Hematopoietic multipotent progenitor cell treated with erythropoietin and hydrocortisone succinate and interleukin-3 and kit ligand, for 17 days (in vitro differentiated cells): Measurements from ENCODE around the gene KIFC3.
"Not testable (repeated sequence)": the region's sequence is repeated elsewhere in the genome, so short reads cannot be mapped to it uniquely, and the experiment has no call there.

Source experiments
- DNase-seq: peaks from one replicate; pipeline ENCODE4 v3.0.0-alpha.2; 2015; ENCODE audit warnings: low spot score

KIFC3 gene

DNA sequence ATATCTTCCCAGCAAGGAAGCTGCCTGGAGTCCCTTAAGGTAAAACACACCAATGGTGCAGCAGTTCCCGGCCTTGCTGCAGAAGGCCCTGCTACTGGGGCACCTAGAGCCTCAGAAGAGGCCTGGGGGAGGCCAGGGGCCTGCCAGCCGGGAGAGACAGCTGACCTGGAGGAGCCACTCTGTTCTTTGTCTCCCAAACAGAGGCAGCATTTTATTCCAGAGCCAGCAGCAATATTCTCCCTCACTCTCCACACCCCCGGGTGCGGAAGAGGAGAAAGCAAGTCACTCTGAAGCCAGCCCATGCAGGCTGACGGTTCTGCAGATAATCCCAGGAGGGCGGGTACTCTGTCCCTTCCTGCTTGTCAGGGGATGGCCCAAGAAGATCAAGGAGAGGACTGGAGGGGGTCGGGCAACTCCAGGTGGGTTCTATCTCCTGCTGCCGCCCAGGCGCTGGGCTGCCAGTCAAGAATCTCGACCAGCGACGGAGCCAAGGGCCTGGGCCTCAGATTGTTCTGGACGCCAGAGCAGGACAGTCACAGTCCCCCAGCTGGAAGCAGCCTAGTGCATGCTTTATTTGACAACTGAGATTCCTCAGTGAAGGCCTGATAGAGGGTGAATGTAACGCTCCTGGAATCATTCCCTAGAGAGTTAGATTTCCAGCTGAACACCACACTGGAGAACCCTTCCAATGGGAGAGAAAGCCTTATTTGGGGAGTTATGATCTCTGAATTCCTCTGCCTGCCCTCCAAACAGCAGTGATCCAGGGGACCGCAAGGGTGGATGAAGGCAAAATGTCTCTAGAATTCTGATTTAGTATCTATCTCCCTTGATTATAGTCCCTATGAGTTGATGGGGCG is 1.1 kb upstream of the KIFC3 start:
- no peak for DNase-seq

DNA sequence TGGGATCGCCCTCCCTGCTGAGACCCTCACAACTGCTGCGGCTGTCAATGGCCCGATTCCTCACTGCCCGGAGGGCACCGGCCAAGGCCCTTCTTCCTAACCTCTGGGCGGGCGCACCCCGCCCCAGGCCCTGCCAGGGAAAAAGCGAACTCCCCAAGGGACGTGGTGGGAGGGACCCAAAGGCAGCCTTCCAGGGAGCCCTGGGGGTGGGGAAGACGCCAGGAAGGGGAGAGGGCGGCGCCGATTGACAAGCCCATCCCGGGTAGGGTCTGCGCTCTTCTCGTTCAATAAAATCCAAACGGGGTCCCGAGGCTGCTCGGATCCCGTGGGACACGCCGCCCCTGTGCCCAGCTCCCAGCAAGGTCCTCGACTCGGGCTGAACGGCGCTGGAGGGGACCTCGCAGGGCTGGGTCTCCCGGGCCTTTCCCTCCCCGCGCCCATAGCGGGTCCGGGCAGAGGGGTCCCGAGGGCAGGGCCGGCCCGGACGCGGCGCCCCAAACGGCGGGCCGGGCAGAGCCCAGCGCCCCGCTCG is 416 bp downstream of the KIFC3 start:
- no peak for DNase-seq

DNA sequence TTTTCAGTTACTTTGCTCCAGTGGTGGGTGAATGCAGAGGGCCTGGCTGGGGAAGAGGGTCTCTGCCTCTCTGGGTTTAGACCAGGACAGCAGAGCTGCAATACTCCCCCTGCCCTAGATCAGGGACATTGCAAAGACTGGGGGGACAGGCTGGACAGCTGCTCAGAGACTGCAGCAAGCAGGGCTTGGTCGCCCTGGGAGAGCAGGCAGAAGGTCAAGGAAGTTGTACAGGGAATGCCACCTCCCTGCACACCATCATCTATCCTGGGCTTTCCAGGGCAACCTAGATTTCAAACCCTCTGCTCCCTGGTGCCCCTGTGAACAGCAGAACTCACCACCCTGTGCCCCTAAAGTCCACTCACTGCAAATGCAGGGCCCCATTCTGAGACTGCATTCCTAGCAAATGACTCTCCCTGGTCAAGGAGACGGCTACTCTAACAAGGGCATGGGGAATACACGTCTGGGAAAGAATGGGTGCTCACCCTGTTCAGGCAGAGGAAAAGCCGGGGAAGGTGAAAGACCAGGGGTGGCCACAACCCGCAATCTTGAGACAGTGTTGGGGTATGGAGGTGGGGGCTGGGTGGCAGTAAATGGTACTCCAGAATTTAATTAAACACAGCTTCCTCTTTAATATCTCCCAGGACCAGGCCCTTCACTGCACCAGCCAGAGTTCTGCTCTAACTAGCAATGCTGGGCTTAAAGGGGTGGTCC is 1.0 kb downstream of the KIFC3 start:
- no peak for DNase-seq

DNA sequence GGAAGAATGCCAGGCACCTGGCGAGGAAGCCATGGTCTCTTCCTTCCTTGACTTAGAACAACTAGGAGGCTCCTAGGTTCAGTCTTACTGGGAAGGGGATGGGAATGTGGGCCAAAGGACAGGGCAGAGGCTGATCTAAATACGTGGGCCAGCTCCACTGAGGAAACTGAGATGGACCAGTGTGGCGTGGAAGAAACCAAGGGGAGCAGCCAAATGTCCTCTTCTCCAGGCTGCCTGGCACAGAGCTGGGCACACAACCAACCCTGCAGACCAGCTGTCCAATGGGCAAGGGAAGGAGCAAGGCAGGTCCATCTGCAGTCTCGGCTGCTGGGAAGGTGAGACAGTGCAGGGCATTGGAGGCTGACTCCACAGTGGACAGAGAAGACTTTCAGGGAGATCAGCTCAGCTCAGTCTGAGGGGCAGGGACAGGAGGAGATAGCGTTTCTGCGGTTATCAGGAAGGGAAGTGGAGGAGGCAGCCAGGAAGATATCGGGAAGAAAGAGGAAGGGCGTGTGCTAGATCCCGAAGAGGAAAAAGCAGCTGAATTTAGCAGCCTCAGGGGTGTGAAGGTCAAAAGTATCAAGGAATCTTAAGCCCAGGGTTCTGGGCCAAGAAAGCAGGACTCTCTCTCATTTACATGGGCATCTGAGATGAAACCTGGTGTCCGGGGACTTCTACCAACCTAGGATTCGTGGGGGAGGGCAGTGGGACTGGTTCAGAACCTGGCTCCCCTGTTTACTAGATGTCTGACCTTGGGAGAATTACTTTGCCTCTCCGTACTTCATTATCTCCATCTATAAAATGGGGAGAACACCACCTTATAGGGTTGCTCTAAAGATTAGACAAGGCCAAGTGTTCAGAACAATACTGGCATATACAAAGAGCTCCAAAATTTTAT is 1.8 kb downstream of the KIFC3 start:
- DNase-seq, result no peak

DNA sequence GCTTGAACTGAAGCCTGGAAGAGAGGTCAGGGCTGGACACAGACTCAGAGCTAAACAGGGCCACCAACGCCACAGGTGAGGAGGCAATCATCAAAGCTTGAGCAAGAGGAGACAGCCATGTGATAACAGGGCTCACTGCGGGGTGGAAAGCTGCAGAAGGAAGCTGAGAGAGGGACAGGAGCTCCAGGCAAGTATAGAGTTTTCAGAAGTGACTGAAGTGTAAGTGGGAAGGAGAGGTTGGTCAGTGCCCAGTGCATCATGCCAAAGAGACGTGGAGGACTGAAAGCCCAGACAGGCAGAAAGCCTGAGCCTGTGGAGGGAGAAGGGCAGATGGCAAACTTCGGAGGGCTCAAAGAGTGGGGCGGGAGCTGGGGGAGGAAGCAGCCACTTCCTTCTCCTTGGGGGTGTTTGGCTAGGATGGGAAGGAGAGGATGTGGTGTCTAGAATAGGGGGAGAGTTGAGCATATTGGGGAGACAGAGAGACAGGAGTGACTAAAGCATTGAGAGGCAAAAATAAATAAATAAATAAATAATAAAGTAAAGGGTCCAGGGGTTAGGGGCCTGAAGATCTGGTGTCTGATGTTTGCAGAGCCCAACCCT is 2.6 kb downstream of the KIFC3 start:
- DNase-seq, result no peak

DNA sequence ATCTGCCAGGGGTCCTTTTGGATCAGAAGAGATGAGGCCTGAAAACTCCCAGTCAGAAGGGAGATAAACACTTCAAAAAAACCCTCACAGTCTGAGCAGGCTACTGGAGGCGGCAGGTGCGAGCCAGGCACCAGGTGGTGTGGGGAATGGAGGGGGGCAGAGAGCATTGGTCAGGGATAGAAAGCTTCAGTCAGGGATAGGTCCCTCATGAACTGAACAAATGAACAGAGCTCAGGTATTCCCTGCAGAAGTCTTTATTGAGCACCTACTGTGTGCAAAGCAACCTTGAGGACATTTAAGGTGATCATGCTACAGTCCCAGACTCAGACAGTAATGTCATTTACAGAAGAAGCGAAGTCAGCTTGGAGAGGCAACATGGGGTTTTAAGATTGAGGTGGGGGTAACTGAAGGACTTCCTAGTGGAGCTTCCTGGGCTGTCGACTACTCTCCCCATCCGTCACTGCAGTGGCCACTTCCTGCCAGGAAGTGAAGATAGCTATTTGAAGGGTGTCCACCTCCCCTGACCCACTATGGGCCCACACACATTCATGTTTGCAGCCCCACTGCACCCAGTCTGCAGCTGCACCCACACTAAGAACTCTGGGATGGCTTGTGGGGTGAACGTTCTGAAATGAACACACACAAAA is 3.2 kb downstream of the KIFC3 start:
- DNase-seq, result no peak

DNA sequence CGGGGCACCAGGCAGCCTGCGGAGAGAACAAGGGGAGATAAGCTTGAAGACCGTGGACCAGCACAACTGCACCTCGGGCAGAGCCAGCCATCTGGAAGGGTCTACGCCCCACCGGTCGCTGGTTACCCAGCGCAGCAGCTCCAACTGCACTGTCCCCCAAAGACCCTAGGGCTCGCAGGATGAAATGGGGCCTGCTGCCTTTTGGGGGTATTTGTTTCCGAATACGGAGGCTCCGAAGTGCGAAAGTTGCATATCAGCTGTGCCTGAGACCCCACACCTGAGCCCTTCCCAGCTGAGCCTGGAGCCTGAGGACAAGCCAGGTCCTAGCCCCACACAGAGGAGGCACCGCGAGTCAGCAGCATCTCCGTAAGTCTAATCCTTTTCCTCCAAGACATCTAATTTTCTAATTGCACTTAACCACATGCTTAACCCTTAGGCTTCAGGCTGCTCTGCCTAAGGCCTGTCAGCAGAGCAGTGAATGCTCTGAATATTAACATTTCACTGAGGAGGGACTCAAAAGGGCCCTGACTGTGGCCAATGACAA is 4.0 kb downstream of the KIFC3 start:
- DNase-seq, result no peak

DNA sequence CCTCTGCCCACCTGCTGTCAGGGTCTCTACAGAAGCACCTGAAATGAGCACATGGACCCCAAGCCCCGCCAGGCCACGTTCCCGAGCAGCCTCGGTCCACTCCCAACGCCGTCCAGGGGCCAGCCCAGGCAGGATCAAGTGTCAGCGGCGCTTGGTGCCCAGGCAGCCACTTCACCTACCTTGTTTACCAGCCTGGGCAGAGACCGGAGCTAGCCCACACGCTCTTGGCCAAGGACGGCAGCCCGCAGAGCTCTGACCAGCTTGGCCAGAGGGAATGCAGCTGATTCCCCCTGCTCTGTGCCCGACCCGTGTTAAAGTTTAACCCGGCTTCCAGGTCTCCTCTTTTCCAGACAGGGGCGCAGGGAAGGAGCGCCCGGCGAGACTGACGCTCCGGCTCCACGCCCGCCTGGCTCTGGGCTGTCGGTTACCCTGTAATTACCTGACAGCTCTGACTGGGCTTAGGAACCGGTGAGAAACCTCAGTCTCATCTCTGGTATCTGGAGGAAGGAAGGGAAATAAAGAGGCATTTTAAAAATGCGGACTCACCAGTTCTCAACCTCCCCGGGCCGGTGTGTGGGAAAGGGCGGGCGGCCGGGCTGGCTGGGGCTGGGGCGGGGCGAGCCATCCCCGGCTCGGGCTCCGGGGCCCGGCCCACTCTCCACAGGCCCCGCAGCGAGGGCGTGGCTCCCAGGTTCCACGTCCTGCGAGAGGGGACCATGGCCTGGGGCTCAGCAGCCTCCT is 4.6 kb downstream of the KIFC3 start:
- no peak for DNase-seq

DNA sequence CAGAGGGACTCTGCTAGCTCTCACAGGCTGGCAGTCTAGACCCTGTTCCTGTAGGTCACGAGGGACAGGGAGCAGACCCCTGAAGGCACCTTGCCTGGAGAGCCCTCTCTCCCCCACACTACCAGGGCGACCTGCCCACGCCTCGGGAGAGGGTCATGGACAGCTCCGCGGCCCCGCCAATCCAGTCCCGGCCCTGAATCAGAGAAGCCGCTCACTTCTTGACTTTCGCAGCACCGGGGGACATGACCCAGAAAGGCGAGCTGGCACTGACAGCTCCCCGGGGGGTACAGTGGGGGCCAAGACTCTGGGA is 5.1 kb downstream of the KIFC3 start:
- DNase-seq, result no peak

DNA sequence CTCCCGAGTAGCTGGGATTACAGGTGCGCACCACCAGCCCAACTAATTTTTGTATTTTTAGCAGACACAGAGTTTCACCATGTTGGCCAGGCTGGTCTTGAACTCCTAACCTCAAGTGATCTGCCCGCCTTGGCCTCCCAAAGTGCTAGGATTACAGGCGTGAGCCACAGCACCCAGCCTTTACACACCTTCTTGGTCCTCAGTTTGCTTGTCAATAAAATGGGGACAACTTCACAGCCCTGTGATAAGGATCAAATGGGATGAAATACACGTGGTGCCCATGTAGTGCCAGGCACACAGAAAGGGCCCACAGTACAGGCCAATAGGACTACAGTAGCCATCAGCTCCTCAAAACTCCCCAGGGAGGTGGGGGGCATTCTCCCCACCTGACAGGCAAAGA is 6.3 kb downstream of the KIFC3 start:
- DNase-seq, result not testable (repeated sequence)

DNA sequence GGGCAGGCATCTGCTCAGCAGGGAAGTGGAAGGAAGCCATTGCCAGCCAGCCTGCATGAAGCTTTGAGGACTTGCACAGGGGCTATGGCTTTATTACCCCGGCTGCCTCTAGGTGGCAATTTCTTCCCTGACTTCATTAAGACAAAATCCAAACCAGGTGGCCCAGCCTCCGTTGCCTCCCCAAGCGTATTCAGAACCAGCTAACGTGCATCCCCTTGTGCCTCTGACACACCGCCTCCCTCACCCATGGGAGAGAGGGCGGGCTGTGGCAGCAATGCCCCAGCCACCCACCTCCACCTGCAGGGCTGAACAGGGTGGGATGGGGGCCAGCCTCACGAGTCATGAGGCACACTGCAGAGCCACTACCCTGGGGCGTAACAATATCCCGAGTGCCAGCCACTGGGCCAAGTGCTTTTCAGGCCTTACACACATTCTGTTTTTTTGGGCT is 6.8 kb downstream of the KIFC3 start:
- DNase-seq, result peak; percentile 43

DNA sequence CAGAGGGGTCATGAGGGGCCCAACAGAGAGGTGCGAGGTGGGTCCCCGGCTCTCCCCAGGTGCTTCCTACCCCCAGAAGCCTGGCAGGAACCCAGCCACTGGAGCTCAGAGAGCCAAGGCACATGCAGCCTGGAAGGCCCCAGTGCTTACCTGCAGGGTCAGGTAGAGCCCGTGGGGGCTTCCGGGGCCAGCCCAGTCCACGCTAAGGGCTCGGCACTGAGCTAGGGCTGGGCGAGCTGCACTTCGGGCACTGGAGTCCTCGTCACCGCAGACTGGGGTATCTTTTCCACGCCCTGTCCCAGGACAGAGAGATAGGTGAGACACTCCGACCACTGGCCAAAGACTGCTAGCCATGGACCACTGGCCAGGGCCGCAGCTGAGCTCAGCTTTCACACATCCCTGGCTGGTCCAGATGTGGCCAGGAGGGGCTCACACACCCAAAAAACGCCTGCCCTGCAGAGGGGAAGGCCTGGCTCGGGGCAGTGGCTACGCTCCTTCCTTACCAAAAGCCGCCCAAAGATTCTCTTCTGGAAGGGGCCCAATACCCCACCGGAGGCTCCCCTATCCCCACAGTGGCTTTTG is 7.4 kb downstream of the KIFC3 start:
- DNase-seq, result no peak

DNA sequence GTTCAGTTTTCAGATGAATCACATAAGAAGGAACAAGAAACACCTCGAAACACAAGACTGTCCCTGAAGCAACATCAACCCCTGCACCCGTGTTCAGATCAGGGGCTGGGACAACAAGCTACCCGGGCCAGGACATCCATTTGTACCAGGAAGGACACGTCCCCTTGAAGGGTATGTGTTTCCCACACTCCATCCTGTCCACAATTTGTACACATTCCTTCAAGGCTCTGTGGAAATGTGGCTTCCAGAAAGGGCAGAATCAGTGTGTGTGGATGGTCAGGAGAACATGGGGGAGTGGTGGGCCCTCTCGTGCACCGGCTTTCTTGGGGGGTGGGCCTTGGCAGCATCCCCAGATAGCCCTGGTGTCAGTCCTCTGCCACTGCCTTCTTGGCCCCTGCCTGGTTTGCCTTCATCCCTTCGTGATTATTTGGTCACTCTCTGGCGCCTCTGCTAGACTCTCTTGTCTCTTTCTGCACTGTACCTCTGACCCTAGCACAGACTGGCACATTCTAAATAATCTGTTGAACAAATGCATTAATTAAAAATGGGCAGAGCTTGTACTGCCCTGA is 10.3 kb downstream of the KIFC3 start:
- DNase-seq, result no peak

DNA sequence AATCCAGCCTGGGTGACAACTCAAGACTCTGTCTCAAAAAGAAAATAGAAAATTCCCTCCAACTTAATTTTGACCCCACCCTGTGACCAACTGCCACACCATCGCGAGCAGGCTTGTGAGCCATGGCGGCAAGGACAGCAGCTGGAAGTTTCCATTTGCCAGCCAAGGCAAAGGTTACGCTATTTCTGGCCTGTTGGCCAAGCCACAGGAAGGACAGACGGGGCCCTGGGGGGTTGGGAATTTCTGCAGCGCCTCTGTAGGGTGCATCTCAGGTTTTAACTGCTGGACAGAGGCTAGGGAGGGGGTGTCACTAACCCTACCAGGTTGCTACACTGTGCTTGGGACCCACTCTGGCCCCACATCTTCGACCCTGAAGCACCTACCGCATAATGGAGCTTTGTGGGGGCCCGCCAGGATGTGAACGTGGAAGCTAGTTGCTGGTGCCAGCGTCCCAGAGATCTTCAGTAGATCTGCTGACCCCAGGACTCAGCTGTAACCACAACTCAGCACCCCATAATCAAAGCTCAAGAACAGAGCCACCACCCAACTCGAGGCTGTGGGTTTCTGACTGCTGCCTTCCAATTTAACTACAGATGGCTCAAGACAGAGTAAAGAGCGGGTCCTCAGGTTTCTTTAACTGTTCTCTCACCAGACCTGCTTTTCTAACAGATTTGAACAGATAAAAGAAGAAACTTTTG is 10.9 kb downstream of the KIFC3 start:
- no peak for DNase-seq

DNA sequence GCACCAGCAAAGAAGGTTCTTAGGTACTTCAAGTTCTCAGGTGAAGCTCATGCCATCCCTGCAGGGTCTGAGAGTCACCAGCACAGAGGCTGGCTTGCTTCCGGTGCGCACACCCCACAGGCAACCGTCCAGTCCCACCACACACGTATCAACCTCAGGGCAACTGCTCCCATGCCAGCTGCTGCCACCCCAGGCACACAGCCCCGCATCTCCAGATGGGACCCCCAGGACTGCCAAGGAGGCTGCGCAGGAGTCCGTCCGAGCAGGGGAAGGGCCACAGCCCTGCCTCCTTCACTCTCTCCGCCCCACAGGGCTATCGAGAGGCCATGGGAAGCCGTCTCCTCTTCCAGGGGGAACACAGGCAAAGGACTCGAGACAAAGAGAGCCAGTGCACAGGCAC is 13.3 kb downstream of the KIFC3 start:
- DNase-seq, result no peak

DNA sequence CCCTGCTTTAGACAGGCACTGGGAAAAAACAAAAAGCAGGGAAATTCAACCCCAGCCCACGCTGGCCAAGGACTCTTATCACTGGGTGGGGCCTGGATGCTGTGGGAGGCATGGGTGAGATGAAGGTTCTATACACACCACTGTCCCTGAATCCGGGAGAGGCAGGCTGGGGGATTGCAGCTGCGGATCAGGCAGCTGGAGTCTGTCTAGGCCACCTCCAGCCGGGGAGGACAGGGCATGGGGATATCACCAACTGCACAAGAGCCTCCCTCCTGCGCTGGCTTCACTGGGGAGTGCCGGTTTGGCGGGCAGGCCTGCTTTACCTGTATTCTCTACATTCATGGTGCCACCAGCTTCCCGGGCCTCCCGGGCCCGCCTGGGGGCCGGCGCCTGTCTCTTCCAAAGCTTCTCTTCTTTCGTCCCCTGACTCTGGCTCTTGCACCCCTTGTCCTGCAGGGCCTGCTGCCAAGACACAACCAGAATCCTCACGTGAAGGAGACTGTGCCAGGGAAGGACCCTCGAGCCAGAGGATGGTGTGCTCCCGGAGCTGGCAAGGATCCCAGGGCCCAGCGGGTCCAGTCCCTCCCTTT is 13.9 kb downstream of the KIFC3 start:
- DNase-seq, result no peak

DNA sequence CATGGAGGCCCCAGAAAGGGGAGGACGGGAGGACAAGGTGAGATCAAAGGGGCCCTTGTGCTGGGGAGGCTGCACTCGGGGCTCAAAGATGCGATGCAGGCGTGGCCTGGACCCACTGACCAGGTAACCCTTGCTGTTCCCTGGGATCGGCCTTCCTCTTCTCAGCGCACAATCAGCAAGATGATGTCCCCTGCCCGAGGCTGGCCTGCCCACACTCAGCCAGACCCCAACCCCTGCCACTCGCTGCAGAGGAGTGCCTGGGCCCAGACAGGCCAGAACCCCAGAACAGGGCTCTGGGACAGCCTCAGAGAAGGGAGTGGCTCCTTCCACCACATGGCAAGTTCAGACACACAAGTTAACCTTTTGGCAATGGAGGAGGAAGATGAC is 14.8 kb downstream of the KIFC3 start:
- DNase-seq, result no peak

DNA sequence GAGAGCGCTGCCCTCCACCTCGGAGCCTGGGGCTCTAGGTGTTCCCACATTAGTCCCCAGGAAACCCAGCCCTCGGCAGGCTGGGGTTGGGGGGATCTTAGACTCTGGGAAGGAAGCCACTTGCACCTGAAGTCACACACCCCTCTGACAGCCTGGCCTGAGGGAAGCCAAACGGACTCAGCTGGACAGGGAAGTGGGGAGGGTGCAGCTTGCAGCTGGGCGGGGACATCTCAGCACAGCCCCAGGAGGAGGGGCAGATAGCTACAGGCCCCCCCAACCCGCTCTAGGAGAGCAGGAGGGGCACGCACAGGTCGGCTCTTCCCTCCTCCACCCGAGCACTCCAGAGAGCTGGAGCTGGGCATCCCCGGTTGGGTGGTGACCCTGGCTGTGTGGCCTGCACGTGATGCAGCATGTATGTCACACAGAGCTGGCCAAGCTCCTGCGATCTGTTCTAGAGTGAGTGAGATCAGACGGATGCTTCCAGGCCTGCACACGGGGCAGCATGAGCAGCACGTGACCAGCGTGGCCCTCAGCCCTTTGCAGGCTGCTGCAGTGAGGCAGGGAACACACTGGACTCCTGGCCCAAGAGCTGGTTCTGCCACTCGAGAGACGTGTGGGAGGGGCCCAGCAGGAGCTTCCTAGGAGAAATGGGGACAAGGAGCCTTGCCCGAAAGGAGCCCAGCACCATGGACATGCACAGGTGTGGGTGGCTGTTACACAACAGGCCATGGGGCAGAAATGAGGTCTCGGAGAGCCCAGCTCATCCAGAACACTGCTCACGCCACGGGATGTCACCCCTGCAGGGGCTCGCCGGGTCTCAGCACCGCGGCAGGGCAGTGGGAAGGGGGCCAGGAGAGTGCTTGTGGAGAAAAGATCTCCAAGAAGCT is 15.4 kb downstream of the KIFC3 start:
- DNase-seq, result no peak
